SK-N-SH (cell line): ENCODE results near the gene FOXK2. TPM values are rescaled to one million over a fixed set of nuclear protein-coding genes. Genes with fewer than 3 reads are reported as not detected.

ENCODE experiments used
- ELF1 ChIP-seq: IDR thresholded peaks from 2 replicates; pipeline ENCODE4 v1.4.0; 2012
- EP300 ChIP-seq, 2 experiments: IDR thresholded peaks; 2 replicates each; pipeline versions ENCODE4 v1.4.0 to v1.6.1; 2012; ENCODE audit warnings: borderline replicate concordance in 1 of 2, low read depth in 1 of 2, low read length in 1 of 2
- EZH2phosphoT487 ChIP-seq: fragments of 200-600 bp; sonication (generic); IDR thresholded peaks from 2 replicates; pipeline ENCODE4 v1.6.1; 2017; ENCODE audit warnings: low read depth, mixed run types, mild to moderate bottlenecking, antibody characterized with exemption, moderate library complexity, borderline replicate concordance
- FOXJ3 ChIP-seq: sonication (generic); formaldehyde crosslinking; IDR thresholded peaks from 2 replicates; pipeline ENCODE4 v1.5.1; 2020; ENCODE audit warnings: mild to moderate bottlenecking, missing genetic modification reagents
- FOXM1 ChIP-seq: IDR thresholded peaks from 2 replicates; pipeline ENCODE4 v1.4.0; 2012; ENCODE audit warnings: low read depth, mild to moderate bottlenecking
- GATA2 ChIP-seq: sonication (generic); formaldehyde crosslinking; IDR thresholded peaks from 2 replicates; pipeline ENCODE4 v1.5.0; 2020; ENCODE audit warnings: mild to moderate bottlenecking, missing genetic modification reagents
- IRF3 ChIP-seq: fragments of 150-350 bp; IDR thresholded peaks from 2 replicates; pipeline ENCODE4 v1.6.1; 2016; ENCODE audit warnings: mild to moderate bottlenecking, low read depth, low read length
- JUND ChIP-seq: IDR thresholded peaks from 2 replicates; pipeline ENCODE4 v1.4.0; 2012
- MAX ChIP-seq: IDR thresholded peaks from 2 replicates; pipeline ENCODE4 v1.4.0; 2012; ENCODE audit warnings: low read depth
- NFIC ChIP-seq: IDR thresholded peaks from 2 replicates; pipeline ENCODE4 v1.4.0; 2012; ENCODE audit warnings: borderline replicate concordance
- NRF1 ChIP-seq: IDR thresholded peaks from 2 replicates; pipeline ENCODE4 v1.6.1; 2012; ENCODE audit warnings: low read depth, mild to moderate bottlenecking, low read length
- POLR2AphosphoS5 ChIP-seq: IDR thresholded peaks from 2 replicates; pipeline ENCODE4 v1.6.1; 2012; ENCODE audit warnings: low read depth, low read length
- RAD21 ChIP-seq: IDR thresholded peaks from 2 replicates; pipeline ENCODE4 v1.6.1; 2012; ENCODE audit warnings: mild to moderate bottlenecking, low read length
- RCOR1 ChIP-seq: fragments of 150-350 bp; IDR thresholded peaks from 2 replicates; pipeline ENCODE4 v1.6.1; 2017; ENCODE audit warnings: antibody characterized with exemption, low read length
- REST ChIP-seq: IDR thresholded peaks from 2 replicates; pipeline ENCODE4 v1.6.1; 2012; ENCODE audit warnings: mild to moderate bottlenecking, low read depth, low read length, moderate library complexity
- RFX5 ChIP-seq: IDR thresholded peaks from 2 replicates; pipeline ENCODE4 v1.6.1; 2012; ENCODE audit warnings: mild to moderate bottlenecking, improper control_type of control experiment, low read length
- SIN3A ChIP-seq: IDR thresholded peaks from 2 replicates; pipeline ENCODE4 v1.6.1; 2012; ENCODE audit warnings: low read depth, mild to moderate bottlenecking, low read length, moderate library complexity, borderline replicate concordance
- TCF12 ChIP-seq: IDR thresholded peaks from 2 replicates; pipeline ENCODE4 v1.4.0; 2012
- USF2 ChIP-seq: fragments of 150-350 bp; IDR thresholded peaks from 2 replicates; pipeline ENCODE4 v1.6.1; 2017; ENCODE audit warnings: antibody characterized with exemption, low read length, low read depth, borderline replicate concordance
- ZBTB33 ChIP-seq: IDR thresholded peaks from 2 replicates; pipeline ENCODE4 v1.4.0; 2012; ENCODE audit warnings: low read depth, borderline replicate concordance
- polyA plus RNA-seq, 3 experiments: library from polyadenylated mRNA; depleted of rRNA; stranded (reverse); fragments of >200 nt; gene quantifications; 2 replicates each; pipeline ENCODE4 v1.2.3, GENCODE V29; 2012

Gene FOXK2
- polyA plus RNA-seq, 1 of the 3 experiments (the other 2 are of a cell fraction) = 36.4 TPM

GRCh38 chr17:82611140-82612058 lies 91.9 kb downstream of the FOXK2 start (continued):
- no peak for TF ChIP-seq REST
- TF ChIP-seq EP300 (IDR thresholded peaks at IDR 0.05; ENCODE audit: borderline replicate concordance in 1 of 2, low read depth in 1 of 2, low read length in 1 of 2) = peak in 1 of 2 experiments; percentile 83; a peak in 2 of 4 replicates
- TF ChIP-seq JUND = peak; percentile 45; the same call in 1 of the 2 replicates
- TF ChIP-seq RFX5 = peak; percentile 60; the same call in 1 of the 2 replicates
- no peak for TF ChIP-seq EZH2phosphoT487
- peak; percentile 90 for TF ChIP-seq NFIC
- TF ChIP-seq FOXJ3 (CRISPR knock-in tag) = no peak
- no peak for TF ChIP-seq FOXM1
- peak; percentile 60; the same call in 1 of the 2 replicates for TF ChIP-seq POLR2AphosphoS5
- no peak for TF ChIP-seq USF2
- peak; percentile 86 for TF ChIP-seq TCF12
- no peak for TF ChIP-seq IRF3
- TF ChIP-seq RAD21 = no peak
- no peak for TF ChIP-seq ELF1
- TF ChIP-seq NRF1 = no peak
- TF ChIP-seq ZBTB33 = no peak
- TF ChIP-seq MAX = no peak; the same call in 1 of the 2 replicates
- TF ChIP-seq RCOR1 = peak; percentile 82
- TF ChIP-seq SIN3A = no peak
- peak; percentile 95 for TF ChIP-seq GATA2 (CRISPR knock-in tag)
